HepG2 (cell line): ENCODE data around the gene PRR12. TPM values are rescaled to one million over a fixed set of nuclear protein-coding genes. Genes with fewer than 3 reads are reported as not detected.

Experiments
- ADNP ChIP-seq: sonication (generic); formaldehyde crosslinking; IDR thresholded peaks from 2 replicates; pipeline ENCODE4 v1.4.0; 2020; ENCODE audit warnings: missing genetic modification reagents
- AGO2 ChIP-seq: fragments of 200-400 bp; formaldehyde crosslinking; optimal IDR thresholded peaks from 2 replicates; pipeline ENCODE3; 2017; ENCODE audit warnings: mild to moderate bottlenecking, low read depth, low read length, moderate library complexity
- CBX1 ChIP-seq: IDR thresholded peaks from one replicate; pipeline ENCODE4 v1.6.1; 2016; ENCODE audit warnings: antibody characterized with exemption, low read depth
- ELF3 ChIP-seq: IDR thresholded peaks from 2 replicates; pipeline ENCODE4 v1.6.1; 2016; ENCODE audit warnings: missing genetic modification reagents, missing compliant biosample characterization
- FOXC1 ChIP-seq: sonication (generic); formaldehyde crosslinking; IDR thresholded peaks from 2 replicates; pipeline ENCODE4 v1.8.0; 2022; ENCODE audit warnings: mild to moderate bottlenecking, missing genetic modification reagents, borderline replicate concordance
- GATA4 ChIP-seq: sonication (generic); IDR thresholded peaks from 2 replicates; pipeline ENCODE4 v1.6.1; 2016; ENCODE audit warnings: antibody characterized with exemption, low read depth, borderline replicate concordance
- GTF2F1 ChIP-seq: fragments of 150-350 bp; IDR thresholded peaks from 2 replicates; pipeline ENCODE4 v1.6.1; 2014; ENCODE audit warnings: low read length
- HOXA9 ChIP-seq: sonication (generic); formaldehyde crosslinking; IDR thresholded peaks from 2 replicates; pipeline ENCODE4 v1.8.1; 2022; ENCODE audit warnings: missing genetic modification reagents, mild to moderate bottlenecking, moderate library complexity, borderline replicate concordance
- HOXD1 ChIP-seq: sonication (generic); formaldehyde crosslinking; IDR thresholded peaks from 2 replicates; pipeline ENCODE4 v1.5.0; 2020; ENCODE audit warnings: missing genetic modification reagents
- MZF1 ChIP-seq: sonication (generic); formaldehyde crosslinking; IDR thresholded peaks from 2 replicates; pipeline ENCODE4 v1.8.1; 2023; ENCODE audit warnings: mild to moderate bottlenecking, missing genetic modification reagents, borderline replicate concordance
- ONECUT2 ChIP-seq: sonication (generic); formaldehyde crosslinking; IDR thresholded peaks from 2 replicates; pipeline ENCODE4 v1.4.0; 2020; ENCODE audit warnings: missing genetic modification reagents
- PHF21A ChIP-seq: sonication (generic); formaldehyde crosslinking; IDR thresholded peaks from 2 replicates; pipeline ENCODE4 v1.5.0; 2020; ENCODE audit warnings: mild to moderate bottlenecking, missing genetic modification reagents
- PPARG ChIP-seq: conservative IDR thresholded peaks from 2 replicates; pipeline ENCODE4 v1.6.1; 2016; ENCODE audit warnings: missing biosample characterization, missing genetic modification reagents
- SP4 ChIP-seq: sonication (generic); formaldehyde crosslinking; IDR thresholded peaks from 2 replicates; pipeline ENCODE4 v1.8.1; 2023; ENCODE audit warnings: mild to moderate bottlenecking, missing genetic modification reagents
- SRSF1 ChIP-seq: fragments of 200-400 bp; formaldehyde crosslinking; optimal IDR thresholded peaks from 2 replicates; pipeline ENCODE3; 2017; ENCODE audit warnings: mild to moderate bottlenecking, low read depth, low read length, moderate library complexity
- ZKSCAN5 ChIP-seq: sonication (generic); formaldehyde crosslinking; IDR thresholded peaks from 2 replicates; pipeline ENCODE4 v1.5.1; 2020; ENCODE audit warnings: mild to moderate bottlenecking, missing genetic modification reagents
- ZNF225 ChIP-seq: sonication (generic); formaldehyde crosslinking; IDR thresholded peaks from 2 replicates; pipeline ENCODE4 v1.4.0; 2020; ENCODE audit warnings: mild to moderate bottlenecking, missing genetic modification reagents
- ZNF24 ChIP-seq: fragments of 450-650 bp; IDR thresholded peaks from 2 replicates; pipeline ENCODE4 v1.6.1; 2017; ENCODE audit warnings: antibody characterized with exemption, mild to moderate bottlenecking
- ZNF3 ChIP-seq: IDR thresholded peaks from 2 replicates; pipeline ENCODE4 v1.7.0; 2017; ENCODE audit warnings: inconsistent platforms
- ZNF766 ChIP-seq: sonication (generic); formaldehyde crosslinking; IDR thresholded peaks from 2 replicates; pipeline ENCODE4 v1.5.0; 2020; ENCODE audit warnings: missing genetic modification reagents, borderline replicate concordance
- ZNF777 ChIP-seq: sonication (generic); formaldehyde crosslinking; IDR thresholded peaks from 2 replicates; pipeline ENCODE4 v1.4.0; 2020; ENCODE audit warnings: missing genetic modification reagents
- ZNF780A ChIP-seq: sonication (generic); formaldehyde crosslinking; IDR thresholded peaks from 2 replicates; pipeline ENCODE4 v1.8.0; 2022; ENCODE audit warnings: mild to moderate bottlenecking, missing genetic modification reagents, moderate library complexity
- ZNF788 ChIP-seq: sonication (generic); formaldehyde crosslinking; IDR thresholded peaks from 2 replicates; pipeline ENCODE4 v1.5.0; 2020; ENCODE audit warnings: mild to moderate bottlenecking, missing genetic modification reagents, borderline replicate concordance
- ZSCAN12 ChIP-seq: sonication (generic); formaldehyde crosslinking; IDR thresholded peaks from 2 replicates; pipeline ENCODE4 v1.9.0; 2021; ENCODE audit warnings: mild to moderate bottlenecking, missing genetic modification reagents
- ZSCAN31 ChIP-seq: sonication (generic); formaldehyde crosslinking; IDR thresholded peaks from 2 replicates; pipeline ENCODE4 v1.5.0; 2020; ENCODE audit warnings: low read depth, mild to moderate bottlenecking, missing genetic modification reagents
- polyA plus RNA-seq, 8 experiments: library from polyadenylated mRNA; depleted of rRNA in 3 of 8; stranded (reverse) in 7 of 8; unstranded in 1 of 8; fragments of >200 nt; fragmentation: Illumina TruSeq in 4 of 8; extraction: Trizol in 4 of 8; gene quantifications; 2 replicates each; pipeline versions ENCODE4 v1.2.1 to v1.2.3, GENCODE V29; 2011 to 2016; ENCODE audit warnings: low read depth in 4 of 8, missing spikeins in 1 of 8, mixed read lengths in 1 of 8; ENCODE audit not compliant: insufficient read depth in 1 of 8
- total RNA-seq, 5 experiments: library from RNA; depleted of rRNA; stranded (reverse); fragments of >200 nt; fragmentation: Illumina TruSeq; extraction: Trizol; gene quantifications; 2 replicates each; pipeline ENCODE4 v1.2.3, GENCODE V29; 2016; ENCODE audit warnings: low read depth in 1 of 5
- TF ChIP-seq, protein P1 (sequence below): sonication (generic); formaldehyde crosslinking; IDR thresholded peaks from 2 replicates; pipeline ENCODE4 v1.8.1; 2022; ENCODE audit warnings: mild to moderate bottlenecking, missing genetic modification reagents
- TF ChIP-seq, protein P2 (sequence below): sonication (generic); formaldehyde crosslinking; IDR thresholded peaks from 2 replicates; pipeline ENCODE4 v1.4.0; 2020; ENCODE audit warnings: missing genetic modification reagents; ENCODE audit errors: not compliant biosample characterization
- TF ChIP-seq, protein P3 (sequence below): IDR thresholded peaks from 2 replicates; pipeline ENCODE4 v1.6.1; 2016; ENCODE audit warnings: low read depth
- TF ChIP-seq, protein P4 (sequence below): sonication (generic); formaldehyde crosslinking; IDR thresholded peaks from 2 replicates; pipeline ENCODE4 v1.4.0; 2020; ENCODE audit warnings: mild to moderate bottlenecking, missing genetic modification reagents

Gene PRR12
- total and polyA plus RNA-seq, 2 of the 13 experiments (the other 11 are each of a cell fraction or from before 2014, with no cell fraction given), result 0.62 to 1.5 TPM

DNA sequence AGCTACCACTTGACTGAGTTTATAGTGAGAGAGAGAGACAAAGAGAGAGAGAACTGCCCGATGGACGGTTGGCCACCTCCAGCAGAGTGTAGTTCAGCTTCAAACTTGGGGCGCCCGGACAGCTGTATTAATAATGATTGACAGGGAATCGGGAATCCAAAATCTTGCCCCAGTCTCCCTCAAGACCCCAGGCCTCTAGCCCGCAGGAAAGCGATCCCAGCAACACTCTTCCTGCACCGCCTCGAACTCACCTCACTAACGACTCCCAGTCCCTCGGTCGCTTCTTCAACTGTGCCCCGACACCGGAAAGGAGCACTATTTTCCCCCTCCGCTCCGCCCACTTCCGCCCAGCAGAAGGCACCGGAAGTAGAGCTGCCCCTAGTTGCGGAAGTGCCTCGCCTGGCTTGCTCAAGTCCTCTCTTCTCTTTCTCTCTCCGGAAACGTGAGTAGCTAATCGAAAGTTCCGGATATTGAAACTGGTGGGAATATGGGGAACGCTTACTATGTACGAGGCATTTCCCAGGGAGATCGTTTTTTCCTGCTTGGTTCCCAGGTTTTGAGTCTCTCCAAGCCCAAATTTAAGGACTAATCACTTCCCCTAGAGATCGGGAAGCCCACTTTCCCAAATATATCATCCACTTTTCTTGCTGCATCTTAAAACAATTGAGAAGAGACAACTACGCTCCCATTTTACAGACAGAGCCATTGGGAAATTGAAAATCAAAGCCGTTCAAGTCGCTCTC lies 10.5 kb upstream of the PRR12 start, which contains the start of gene NOSIP (continued):
- TF ChIP-seq, protein P1, sequence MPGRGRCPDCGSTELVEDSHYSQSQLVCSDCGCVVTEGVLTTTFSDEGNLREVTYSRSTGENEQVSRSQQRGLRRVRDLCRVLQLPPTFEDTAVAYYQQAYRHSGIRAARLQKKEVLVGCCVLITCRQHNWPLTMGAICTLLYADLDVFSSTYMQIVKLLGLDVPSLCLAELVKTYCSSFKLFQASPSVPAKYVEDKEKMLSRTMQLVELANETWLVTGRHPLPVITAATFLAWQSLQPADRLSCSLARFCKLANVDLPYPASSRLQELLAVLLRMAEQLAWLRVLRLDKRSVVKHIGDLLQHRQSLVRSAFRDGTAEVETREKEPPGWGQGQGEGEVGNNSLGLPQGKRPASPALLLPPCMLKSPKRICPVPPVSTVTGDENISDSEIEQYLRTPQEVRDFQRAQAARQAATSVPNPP (CRISPR knock-in tag), result 0 out of 2 replicates have a peak, but pooled peaks have one; percentile 20
- no peak for TF ChIP-seq AGO2
- TF ChIP-seq, protein P2, sequence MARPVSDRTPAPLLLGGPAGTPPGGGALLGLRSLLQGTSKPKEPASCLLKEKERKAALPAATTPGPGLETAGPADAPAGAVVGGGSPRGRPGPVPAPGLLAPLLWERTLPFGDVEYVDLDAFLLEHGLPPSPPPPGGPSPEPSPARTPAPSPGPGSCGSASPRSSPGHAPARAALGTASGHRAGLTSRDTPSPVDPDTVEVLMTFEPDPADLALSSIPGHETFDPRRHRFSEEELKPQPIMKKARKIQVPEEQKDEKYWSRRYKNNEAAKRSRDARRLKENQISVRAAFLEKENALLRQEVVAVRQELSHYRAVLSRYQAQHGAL (CRISPR knock-in tag), result no peak
- no peak for TF ChIP-seq CBX1
- TF ChIP-seq, protein P3, sequence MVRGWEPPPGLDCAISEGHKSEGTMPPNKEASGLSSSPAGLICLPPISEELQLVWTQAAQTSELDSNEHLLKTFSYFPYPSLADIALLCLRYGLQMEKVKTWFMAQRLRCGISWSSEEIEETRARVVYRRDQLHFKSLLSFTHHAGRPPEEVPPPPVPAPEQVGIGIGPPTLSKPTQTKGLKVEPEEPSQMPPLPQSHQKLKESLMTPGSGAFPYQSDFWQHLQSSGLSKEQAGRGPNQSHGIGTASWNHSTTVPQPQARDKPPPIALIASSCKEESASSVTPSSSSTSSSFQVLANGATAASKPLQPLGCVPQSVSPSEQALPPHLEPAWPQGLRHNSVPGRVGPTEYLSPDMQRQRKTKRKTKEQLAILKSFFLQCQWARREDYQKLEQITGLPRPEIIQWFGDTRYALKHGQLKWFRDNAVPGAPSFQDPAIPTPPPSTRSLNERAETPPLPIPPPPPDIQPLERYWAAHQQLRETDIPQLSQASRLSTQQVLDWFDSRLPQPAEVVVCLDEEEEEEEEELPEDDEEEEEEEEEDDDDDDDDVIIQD (CRISPR knock-in tag), result peak; percentile 69; the same call in 1 of the 2 replicates
- TF ChIP-seq ZNF788 (CRISPR knock-in tag), result no peak; the same call in 1 of the 2 replicates
- 0 out of 2 replicates have a peak, but pooled peaks have one; percentile 61 for TF ChIP-seq ZNF3
- TF ChIP-seq FOXC1 (CRISPR knock-in tag), result no peak; the same call in 1 of the 2 replicates
- TF ChIP-seq GTF2F1, result no peak
- TF ChIP-seq ZSCAN31, result 0 out of 2 replicates have a peak, but pooled peaks have one; percentile 5
- TF ChIP-seq ZNF777 (CRISPR knock-in tag), result no peak
- no peak for TF ChIP-seq SRSF1
- TF ChIP-seq GATA4, result peak; percentile 82; the same call in 1 of the 2 replicates
- no peak for TF ChIP-seq ZNF780A (CRISPR knock-in tag)
- peak; percentile 53; the same call in 1 of the 2 replicates for TF ChIP-seq ZNF24
- no peak for TF ChIP-seq ZSCAN12 (CRISPR knock-in tag)
- TF ChIP-seq ZNF225 (CRISPR knock-in tag), result no peak
- peak; percentile 77 for TF ChIP-seq ELF3 (CRISPR knock-in tag)
- TF ChIP-seq MZF1 (CRISPR knock-in tag), result no peak
- TF ChIP-seq HOXD1 (CRISPR knock-in tag), result no peak; the same call in 1 of the 2 replicates
- no peak for TF ChIP-seq ZKSCAN5 (CRISPR knock-in tag)
- TF ChIP-seq PHF21A, result peak; percentile 66; the same call in 1 of the 2 replicates
- TF ChIP-seq, protein P4, sequence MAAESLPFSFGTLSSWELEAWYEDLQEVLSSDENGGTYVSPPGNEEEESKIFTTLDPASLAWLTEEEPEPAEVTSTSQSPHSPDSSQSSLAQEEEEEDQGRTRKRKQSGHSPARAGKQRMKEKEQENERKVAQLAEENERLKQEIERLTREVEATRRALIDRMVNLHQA (CRISPR knock-in tag), result no peak
- no peak for TF ChIP-seq HOXA9 (CRISPR knock-in tag)
- TF ChIP-seq ADNP, result no peak
- peak; percentile 70 for TF ChIP-seq PPARG (CRISPR knock-in tag)
- TF ChIP-seq ONECUT2 (CRISPR knock-in tag), result no peak; the same call in 1 of the 2 replicates
- peak; percentile 90 for TF ChIP-seq SP4 (CRISPR knock-in tag)
- TF ChIP-seq ZNF766 (CRISPR knock-in tag), result peak; percentile 40; the same call in 1 of the 2 replicates
